Measurements from ENCODE around the gene DIP2C. TPM values are rescaled to one million over a fixed set of nuclear protein-coding genes. Genes with fewer than 3 reads are reported as not detected.

DIP2C gene
- total RNA-seq, 1 donor from 2014 or later: 2.5 TPM

- intact Hi-C loops (cut with micrococcal nuclease): no loop called here
Measured at GRCh38 chr10:498760-499435, 190.6 kb downstream of the DIP2C start.

- intact Hi-C loops (cut with micrococcal nuclease): no loop called here
Measured at GRCh38 chr10:497898-498451, 191.5 kb downstream of the DIP2C start.

- intact Hi-C loops (cut with micrococcal nuclease): no loop called here
Measured at GRCh38 chr10:497289-497688, 192.2 kb downstream of the DIP2C start.

GRCh38 chr10:494556-494955, 194.9 kb downstream of the DIP2C start:
- intact Hi-C loops (cut with micrococcal nuclease): no loop called here

GRCh38 chr10:494149-494542, 195.3 kb downstream of the DIP2C start:
- intact Hi-C loops (cut with micrococcal nuclease): no loop called here

- intact Hi-C loops (cut with micrococcal nuclease): no loop called here
Measured at GRCh38 chr10:493391-494148, 195.9 kb downstream of the DIP2C start.

- intact Hi-C loops (cut with micrococcal nuclease): no loop called here
Measured at GRCh38 chr10:492836-493235, 196.6 kb downstream of the DIP2C start.

GRCh38 chr10:491667-492424, 197.6 kb downstream of the DIP2C start:
- intact Hi-C loops (cut with micrococcal nuclease): no loop called here

GRCh38 chr10:490891-491571, 198.4 kb downstream of the DIP2C start:
- intact Hi-C loops (cut with micrococcal nuclease): no loop called here

- intact Hi-C loops (cut with micrococcal nuclease): no loop called here
Measured at GRCh38 chr10:490256-490655, 199.2 kb downstream of the DIP2C start.

- intact Hi-C loops (cut with micrococcal nuclease): no loop called here
Measured at GRCh38 chr10:489330-489729, 200.1 kb downstream of the DIP2C start.

GRCh38 chr10:488933-489215, 200.6 kb downstream of the DIP2C start:
- intact Hi-C loops (cut with micrococcal nuclease): no loop called here

GRCh38 chr10:488081-488932, 201.2 kb downstream of the DIP2C start:
- intact Hi-C loops (cut with micrococcal nuclease): no loop called here

GRCh38 chr10:486666-487322, 202.7 kb downstream of the DIP2C start:
- intact Hi-C loops (cut with micrococcal nuclease): no loop called here

- intact Hi-C loops (cut with micrococcal nuclease): no loop called here
Measured at GRCh38 chr10:486206-486605, 203.3 kb downstream of the DIP2C start.

- intact Hi-C loops (cut with micrococcal nuclease): no loop called here
Measured at GRCh38 chr10:485776-486175, 203.7 kb downstream of the DIP2C start.

GRCh38 chr10:484925-485661, 204.4 kb downstream of the DIP2C start:
- intact Hi-C loops (cut with micrococcal nuclease): no loop called here

GRCh38 chr10:484441-484924, 205.0 kb downstream of the DIP2C start:
- intact Hi-C loops (cut with micrococcal nuclease): no loop called here

- intact Hi-C loops (cut with micrococcal nuclease): no loop called here
Measured at GRCh38 chr10:483261-483660, 206.2 kb downstream of the DIP2C start.
